ENCODE data around the gene HAL. TPM values are rescaled to one million over a fixed set of nuclear protein-coding genes. Genes with fewer than 3 reads are reported as not detected.

HAL gene, protein sequence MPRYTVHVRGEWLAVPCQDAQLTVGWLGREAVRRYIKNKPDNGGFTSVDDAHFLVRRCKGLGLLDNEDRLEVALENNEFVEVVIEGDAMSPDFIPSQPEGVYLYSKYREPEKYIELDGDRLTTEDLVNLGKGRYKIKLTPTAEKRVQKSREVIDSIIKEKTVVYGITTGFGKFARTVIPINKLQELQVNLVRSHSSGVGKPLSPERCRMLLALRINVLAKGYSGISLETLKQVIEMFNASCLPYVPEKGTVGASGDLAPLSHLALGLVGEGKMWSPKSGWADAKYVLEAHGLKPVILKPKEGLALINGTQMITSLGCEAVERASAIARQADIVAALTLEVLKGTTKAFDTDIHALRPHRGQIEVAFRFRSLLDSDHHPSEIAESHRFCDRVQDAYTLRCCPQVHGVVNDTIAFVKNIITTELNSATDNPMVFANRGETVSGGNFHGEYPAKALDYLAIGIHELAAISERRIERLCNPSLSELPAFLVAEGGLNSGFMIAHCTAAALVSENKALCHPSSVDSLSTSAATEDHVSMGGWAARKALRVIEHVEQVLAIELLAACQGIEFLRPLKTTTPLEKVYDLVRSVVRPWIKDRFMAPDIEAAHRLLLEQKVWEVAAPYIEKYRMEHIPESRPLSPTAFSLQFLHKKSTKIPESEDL
- total RNA-seq = 1 to 10 TPM in 1 of 2 donors, under 1 TPM in 1; 0.53 to 2.2 TPM

DNA sequence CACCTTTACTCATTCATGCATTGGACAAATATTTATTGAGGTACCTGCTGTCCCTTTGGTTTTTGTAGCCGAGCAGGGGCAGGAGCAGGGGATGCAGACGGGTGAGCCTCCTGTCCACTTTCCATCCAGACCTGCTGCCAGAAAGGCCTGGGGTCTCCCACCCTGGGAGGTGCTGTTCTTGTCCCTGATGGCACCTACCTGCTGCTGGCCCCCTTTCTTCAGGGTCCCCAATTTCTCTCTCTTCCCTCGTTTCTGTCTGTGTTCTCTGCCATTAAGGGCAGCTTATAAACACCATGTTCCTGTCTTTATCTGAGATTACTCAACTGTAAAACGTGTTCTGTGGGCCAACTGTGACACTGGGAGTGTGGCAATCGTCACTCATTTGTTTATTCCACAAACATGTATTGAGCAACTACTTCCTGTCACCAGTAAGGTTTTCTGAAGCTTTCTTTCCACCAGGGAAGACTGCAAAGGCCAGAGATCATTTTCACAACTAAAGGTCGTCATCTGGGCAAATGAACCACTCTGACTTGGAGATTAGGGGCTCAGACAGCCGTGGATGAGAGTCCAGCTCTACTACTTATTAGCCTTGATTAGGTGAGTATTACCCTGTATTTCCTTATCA lies at the start of gene HAL:
TSS of gene HAL (minus strand) at position 311 of the 625 bp plus-strand sequence. CDS start 434 bp downstream, outside the sequence.
- Mint-ChIP-seq H3K4me1 (peaks cover 7% of the 10 kb centered on the region), H3K4me3 (no peak within 1 kb of the TSS), H3K27me3 (no peaks in the 10 kb centered on the region), H3K9me3 (no peaks in the 10 kb centered on the region), H3K27ac (no peak within 1 kb of the TSS), H3K36me3 (ENCODE audit: low read depth) (peaks cover 22% of the 10 kb centered on the region)
- no peak for ATAC-seq (replicated peaks)

DNA sequence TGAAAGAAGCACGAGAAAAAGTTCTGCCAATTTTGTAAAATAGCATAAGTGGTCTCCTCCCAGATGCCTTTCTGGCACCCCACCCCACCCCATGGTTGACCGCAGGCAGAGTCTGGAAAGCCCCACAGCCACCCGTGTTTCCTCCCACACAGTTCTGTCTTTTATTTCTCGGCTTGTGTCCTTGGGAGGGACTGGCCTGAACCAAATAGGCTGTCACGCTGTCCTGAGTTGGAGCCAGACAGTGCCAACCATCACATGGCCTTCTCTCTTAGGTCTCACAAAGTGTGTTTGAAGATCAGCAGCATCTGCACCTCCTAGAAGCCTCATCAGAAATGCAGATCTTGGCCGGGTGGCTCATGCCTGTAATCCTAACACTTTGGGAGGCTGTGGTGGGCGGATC lies 49.4 kb upstream of the HAL start:
- Mint-ChIP-seq H3K4me1 (peaks cover 37% of the 10 kb centered on the region), H3K9me3 (no peaks in the 10 kb centered on the region), H3K36me3 (ENCODE audit: low read depth) (peaks cover 4% of the 10 kb centered on the region), H3K27ac (no peak overlapping the region), H3K4me3 (peak overlapping the region; percentile 57), H3K27me3 (no peaks in the 10 kb centered on the region)
- ATAC-seq (replicated peaks) = no peak

DNA sequence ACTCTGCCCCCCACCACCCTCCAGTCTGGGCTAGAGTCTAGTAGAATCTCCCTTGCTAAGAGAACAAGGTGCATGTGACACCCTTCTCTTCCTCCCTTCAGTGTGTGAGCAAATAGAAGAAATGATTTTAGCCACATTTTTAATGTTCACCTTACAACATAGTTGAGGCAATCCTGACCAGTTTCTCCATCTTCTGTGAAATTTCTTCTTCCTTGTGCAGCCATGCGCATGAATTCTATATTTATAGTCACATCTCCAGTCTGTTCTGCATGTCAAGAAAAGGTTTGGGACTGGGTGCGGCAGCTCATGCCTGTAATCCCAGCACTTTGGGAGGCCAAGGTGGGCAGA lies 48.8 kb upstream of the HAL start:
- peak overlapping the region; percentile 57 for H3K4me3 Mint-ChIP-seq
- H3K9me3 Mint-ChIP-seq = no peaks in the 10 kb centered on the region
- peaks cover 4% of the 10 kb centered on the region for H3K36me3 Mint-ChIP-seq (ENCODE audit: low read depth)
- peak overlapping the region; percentile 72 for H3K27ac Mint-ChIP-seq
- H3K27me3 Mint-ChIP-seq = no peaks in the 10 kb centered on the region
- ATAC-seq (replicated peaks) = no peak
- H3K4me1 Mint-ChIP-seq = peaks cover 37% of the 10 kb centered on the region

DNA sequence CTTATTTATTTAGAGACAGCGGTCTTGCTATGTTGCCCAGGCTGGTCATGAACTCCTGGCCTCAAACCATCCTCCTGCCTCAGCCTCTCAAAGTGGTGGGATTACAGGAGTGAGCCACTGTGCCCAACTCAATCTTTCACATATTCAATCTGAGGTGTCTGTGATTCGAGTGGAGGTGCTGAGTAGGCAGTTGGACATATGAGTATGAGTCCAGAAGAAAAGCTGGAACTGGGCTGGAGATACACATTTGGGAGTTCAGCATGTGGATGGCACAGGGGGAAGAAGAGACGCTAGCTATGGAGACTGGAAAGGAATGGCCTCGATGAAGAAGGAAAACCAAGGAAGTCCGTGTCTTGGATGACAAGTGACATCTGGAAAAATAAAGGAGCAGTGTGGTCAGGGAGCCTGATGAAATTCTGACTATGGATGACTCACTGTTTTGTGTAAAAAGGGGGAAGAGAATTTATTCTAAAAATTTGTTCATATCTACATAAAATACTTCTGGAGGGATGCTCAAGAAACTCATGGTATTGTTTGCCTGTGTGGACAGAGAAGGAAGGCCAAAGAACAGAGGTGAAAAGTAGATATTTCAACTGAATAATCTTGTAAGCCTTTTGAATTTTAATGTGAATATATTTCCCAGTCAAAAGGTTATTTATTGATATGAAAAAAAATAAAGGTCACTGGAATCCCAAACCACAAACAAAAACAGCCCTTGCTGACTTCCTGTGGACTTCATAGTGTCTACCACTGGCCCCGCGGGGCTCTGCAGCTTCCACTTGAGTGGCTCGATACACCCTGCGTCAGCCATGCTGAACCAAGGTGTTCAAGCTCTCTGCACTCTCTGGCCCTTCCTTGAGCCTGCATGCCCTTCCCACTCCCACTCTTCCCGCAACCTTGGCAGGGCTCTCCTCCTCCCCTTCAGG lies 48.1 kb upstream of the HAL start:
- Mint-ChIP-seq H3K9me3 (no peaks in the 10 kb centered on the region), H3K4me1 (peaks cover 37% of the 10 kb centered on the region), H3K27me3 (no peaks in the 10 kb centered on the region), H3K4me3 (peak overlapping the region; percentile 57), H3K27ac (peak overlapping the region; percentile 72), H3K36me3 (ENCODE audit: low read depth) (peaks cover 4% of the 10 kb centered on the region)
- ATAC-seq (replicated peaks) = no peak

DNA sequence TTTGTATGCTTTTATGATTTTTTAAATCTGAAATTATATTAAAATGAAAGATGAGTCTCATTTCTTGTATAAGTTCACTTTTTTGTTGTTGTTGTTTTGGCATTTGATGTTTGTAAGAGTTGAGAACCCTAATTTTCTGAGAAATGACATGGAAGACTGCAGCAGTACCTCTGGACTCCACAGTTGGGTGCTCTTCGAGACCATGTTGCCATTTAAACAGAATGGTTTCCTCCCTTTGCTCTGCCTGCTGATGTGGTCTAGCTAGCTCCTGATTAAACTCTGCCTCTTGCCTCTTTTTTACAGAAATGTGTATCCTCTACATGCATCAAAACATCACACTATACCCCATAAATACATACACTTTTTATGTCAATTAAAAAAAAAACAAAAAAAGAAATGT lies 45.0 kb upstream of the HAL start:
- no peaks in the 10 kb centered on the region for H3K36me3 Mint-ChIP-seq (ENCODE audit: low read depth)
- no peak for ATAC-seq (replicated peaks)

DNA sequence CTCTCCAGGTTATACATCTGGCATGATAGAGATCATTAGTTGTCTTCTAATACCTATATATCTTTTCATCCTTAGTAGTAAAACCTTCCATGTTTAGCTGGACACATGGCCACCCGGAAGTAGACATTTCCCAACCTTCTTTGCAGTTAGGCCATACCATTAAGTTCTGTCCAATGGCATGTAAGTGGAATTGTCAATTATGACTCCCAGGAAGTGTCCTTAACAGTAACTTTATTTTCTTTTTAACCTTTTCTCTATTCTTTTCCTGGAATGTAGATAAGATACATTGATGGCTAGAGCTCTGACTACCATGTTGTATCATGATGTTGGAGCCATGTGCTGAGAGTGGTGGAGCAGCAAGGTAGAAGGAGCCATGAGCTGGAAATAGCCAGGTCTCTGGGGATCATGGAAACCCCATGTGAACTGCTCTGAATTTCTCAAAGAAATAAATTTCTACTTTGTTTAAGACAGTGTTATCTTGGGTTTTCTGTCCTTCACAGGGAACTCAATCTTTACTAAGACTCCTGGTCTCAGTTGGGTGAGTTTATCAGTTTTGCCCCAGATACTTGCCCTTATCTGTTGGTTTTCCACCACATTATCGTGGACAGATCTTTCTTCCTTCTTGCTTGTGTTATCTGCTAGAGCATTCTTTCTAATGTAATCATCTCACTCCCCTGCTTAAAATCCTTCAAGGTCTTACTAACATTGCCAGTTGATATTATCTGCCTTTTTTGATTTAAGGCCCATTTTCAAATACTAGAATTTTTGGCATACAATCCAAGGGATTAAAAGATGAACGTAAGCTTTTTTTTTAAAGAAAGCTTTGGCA lies 44.4 kb upstream of the HAL start:
- Mint-ChIP-seq H3K4me3 (no peak overlapping the region), H3K9me3 (no peaks in the 10 kb centered on the region), H3K27ac (no peak overlapping the region), H3K27me3 (no peaks in the 10 kb centered on the region), H3K4me1 (peaks cover 12% of the 10 kb centered on the region), H3K36me3 (ENCODE audit: low read depth) (no peaks in the 10 kb centered on the region)
- ATAC-seq (replicated peaks) = no peak

More for the DNA sequence above, 45.0 kb upstream of the HAL start:
- Mint-ChIP-seq H3K9me3 (no peaks in the 10 kb centered on the region), H3K27me3 (no peaks in the 10 kb centered on the region), H3K4me3 (no peak overlapping the region), H3K4me1 (peaks cover 12% of the 10 kb centered on the region), H3K27ac (no peak overlapping the region)

DNA sequence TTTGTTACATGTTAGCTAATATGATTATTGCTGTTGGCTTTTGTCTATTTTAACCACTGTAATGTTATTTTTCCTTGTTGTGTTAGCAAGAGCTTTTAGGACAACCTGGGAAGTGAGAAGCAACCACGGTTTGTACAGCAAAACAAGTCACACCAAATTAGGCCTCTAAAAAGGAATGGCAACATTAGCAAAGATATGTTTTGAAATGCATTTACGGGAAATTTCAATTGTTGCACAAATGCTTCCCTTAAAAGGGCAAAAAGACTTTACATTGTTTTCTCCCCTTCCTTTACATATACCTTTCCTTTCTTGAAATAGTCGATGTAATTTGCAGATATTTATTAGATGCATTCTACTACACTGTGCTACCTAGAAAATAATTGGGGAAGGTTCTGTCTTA lies 43.4 kb upstream of the HAL start:
- Mint-ChIP-seq H3K27me3 (no peaks in the 10 kb centered on the region), H3K9me3 (no peaks in the 10 kb centered on the region), H3K36me3 (ENCODE audit: low read depth) (no peaks in the 10 kb centered on the region), H3K27ac (no peak overlapping the region), H3K4me3 (no peak overlapping the region), H3K4me1 (peaks cover 6% of the 10 kb centered on the region)
- ATAC-seq (replicated peaks) = no peak

DNA sequence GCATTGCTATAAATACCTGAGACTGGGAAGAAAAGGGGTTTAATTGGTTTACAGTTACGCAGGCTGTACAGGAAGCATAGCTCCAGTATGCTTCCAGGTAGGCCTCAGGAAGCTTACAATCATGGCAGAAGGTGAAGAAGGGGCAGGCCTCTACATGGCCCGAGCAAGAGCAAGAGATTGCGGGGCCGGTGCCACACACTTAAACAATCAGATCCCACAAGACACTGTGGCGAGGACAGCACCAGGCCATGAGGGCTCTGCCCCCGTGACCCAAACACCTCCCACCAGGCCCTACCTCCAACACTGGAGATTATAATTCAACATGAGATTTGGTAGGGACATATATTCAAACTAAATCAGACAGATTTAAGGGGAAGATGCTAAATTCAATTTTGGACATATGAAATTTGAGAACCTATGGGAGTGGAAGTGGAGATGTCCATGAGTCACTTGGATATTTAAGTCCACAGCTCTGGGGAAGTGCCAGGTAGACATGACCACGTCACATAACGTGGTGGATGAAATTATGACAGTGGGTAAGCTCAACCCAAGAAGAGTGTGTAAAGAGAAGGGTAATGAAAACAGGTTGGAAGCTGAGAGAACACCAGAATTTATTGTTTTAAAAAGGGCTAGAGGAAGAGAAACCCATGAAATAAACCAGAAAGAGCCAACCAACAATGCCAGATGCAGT lies 40.8 kb upstream of the HAL start:
- Mint-ChIP-seq H3K36me3 (ENCODE audit: low read depth) (peaks cover 6% of the 10 kb centered on the region), H3K4me1 (peaks cover 5% of the 10 kb centered on the region), H3K4me3 (no peak overlapping the region), H3K27ac (no peak overlapping the region), H3K27me3 (no peaks in the 10 kb centered on the region), H3K9me3 (no peaks in the 10 kb centered on the region)
- no peak for ATAC-seq (replicated peaks)

DNA sequence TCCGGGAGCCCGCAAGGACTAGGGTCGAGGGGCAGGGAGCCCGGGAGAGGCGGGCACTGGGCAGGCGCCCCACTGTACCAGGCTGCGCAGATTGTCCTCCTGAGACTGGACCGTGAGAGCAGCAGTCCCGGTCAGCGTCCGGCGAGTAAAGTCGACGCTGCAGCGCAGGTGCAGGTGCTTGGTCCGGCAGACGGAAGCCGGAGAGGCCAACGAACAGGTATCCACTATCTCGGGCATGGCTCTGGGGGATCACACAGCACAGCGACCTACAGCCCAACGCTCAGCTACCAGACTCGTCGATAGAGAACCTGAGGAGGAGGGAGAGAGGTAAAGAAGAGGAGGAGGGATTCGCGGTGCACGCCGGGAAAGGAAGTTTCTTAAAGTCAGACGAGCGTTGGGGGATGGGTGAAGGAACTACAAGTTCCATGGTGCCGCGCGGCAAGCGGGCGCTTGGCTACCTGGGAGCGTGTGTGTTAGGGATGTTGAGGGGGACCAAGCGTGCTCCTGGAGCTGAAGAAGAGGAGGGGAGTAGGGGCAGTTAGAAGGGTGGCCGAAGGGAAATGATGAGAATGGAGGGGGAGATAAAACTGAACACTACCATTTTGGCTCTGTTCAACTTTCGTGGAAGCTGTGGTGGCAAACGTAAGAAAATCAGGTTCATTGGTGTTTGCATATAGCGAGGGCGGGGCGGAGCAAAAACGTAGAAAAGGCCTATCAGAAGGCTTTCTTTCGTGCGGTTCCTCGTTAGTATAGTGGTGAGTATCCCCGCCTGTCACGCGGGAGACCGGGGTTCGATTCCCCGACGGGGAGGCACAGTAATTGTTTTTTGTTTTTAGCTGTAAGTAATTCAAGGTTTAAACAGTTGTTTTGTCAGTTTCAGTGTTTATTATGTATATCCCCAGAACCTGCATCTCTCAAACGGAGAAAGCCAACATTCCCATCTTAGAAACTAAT lies 39.4 kb upstream of the HAL start, which contains the start of gene LTA4H:
TSS of gene LTA4H (minus strand) at position 305 of the 954 bp plus-strand sequence. CDS start at position 237, 68 bp downstream.
- ATAC-seq (replicated peaks) = peak; percentile 95
- no peak within 1 kb of the TSS for H3K4me3 Mint-ChIP-seq
- no peak within 1 kb of the TSS for H3K27ac Mint-ChIP-seq
- H3K36me3 Mint-ChIP-seq (ENCODE audit: low read depth) = peaks cover 6% of the 10 kb centered on the region
- no peaks in the 10 kb centered on the region for H3K27me3 Mint-ChIP-seq
- peaks cover 5% of the 10 kb centered on the region for H3K4me1 Mint-ChIP-seq
- no peaks in the 10 kb centered on the region for H3K9me3 Mint-ChIP-seq

DNA sequence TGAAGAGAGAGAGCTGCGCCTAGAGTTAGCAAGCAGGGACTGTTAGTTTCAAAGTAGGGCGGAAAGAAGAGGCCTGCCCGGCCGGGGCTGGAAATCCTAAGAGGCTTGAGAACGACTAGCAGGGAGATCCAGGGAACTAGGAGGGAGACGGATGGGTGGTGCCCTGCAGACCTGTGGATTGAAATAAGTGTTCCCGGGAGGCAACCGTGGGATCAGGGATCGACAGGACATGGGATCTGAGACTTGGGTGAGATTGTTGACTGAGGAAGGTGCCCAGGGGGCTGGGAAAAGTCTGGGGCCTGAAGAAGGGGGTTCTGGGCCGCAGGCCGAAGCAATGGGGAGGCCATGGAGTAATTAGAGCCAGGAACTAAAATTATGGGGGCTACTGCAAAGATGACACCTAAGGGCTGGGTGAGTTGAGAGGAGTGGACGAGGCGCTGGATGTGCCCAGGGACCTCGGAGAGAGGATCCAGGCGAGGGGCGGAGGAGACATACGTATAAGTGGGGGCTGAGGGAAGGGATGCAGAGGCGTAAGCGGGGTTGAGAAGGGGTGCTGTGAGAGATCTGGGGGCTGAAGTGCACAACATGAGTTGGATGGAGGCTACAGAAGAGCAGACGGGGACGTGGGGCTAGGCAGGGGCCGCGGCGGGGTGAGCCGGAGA lies 38.6 kb upstream of the HAL start:
- no peaks in the 10 kb centered on the region for H3K27me3 Mint-ChIP-seq
- H3K9me3 Mint-ChIP-seq = no peaks in the 10 kb centered on the region
- H3K4me3 Mint-ChIP-seq = no peak overlapping the region
- H3K36me3 Mint-ChIP-seq (ENCODE audit: low read depth) = peaks cover 6% of the 10 kb centered on the region
- H3K27ac Mint-ChIP-seq = no peak overlapping the region
- no peak for ATAC-seq (replicated peaks)
- H3K4me1 Mint-ChIP-seq = peaks cover 12% of the 10 kb centered on the region

DNA sequence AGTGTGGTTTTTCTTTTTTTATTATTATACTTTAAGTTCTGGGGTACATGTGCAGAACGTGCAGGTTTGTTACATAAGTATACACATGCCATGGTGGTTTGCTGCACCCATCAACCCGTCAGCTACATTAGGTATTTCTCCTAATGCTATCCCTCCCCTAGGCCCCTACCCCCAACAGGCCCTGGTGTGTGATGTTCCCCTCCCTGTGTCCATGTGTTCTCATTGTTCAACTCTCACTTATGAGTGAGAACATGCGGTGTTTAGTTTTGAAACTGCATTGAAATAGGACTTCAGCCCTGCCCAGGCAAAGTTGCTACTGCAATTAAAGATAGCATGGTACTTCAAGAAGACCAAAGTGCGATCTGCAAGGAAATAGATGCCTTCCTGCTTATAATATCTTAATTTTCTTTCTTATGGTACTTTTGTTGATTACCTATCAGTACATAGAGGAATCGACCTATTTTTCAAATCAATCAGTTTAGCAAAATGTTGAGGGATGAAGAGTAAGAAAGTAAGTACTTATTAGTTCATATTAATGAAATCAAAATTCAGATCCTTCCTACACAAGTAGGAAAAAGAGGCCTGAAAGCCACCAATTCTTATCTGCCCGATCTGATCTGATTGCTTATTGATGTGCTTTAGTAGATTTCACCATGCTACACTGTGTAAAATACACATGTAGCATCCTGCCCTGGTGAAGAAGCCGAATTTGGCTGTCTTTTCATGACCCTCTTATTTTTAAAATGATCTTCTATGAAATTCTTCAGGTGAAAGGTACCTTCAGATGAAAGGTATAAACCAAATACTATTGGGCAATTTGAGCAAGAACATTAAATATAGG lies 37.6 kb upstream of the HAL start:
- H3K4me3 Mint-ChIP-seq = no peak overlapping the region
- H3K27me3 Mint-ChIP-seq = no peaks in the 10 kb centered on the region
- no peaks in the 10 kb centered on the region for H3K9me3 Mint-ChIP-seq
- H3K27ac Mint-ChIP-seq = no peak overlapping the region
- H3K4me1 Mint-ChIP-seq = peaks cover 15% of the 10 kb centered on the region
- H3K36me3 Mint-ChIP-seq (ENCODE audit: low read depth) = peaks cover 10% of the 10 kb centered on the region
- ATAC-seq (replicated peaks) = no peak
